Neutrophil (primary cell): ENCODE results near the gene FKBP5.
"Not testable (repeated sequence)": the region's sequence is repeated elsewhere in the genome, so short reads cannot be mapped to it uniquely, and the experiment has no call there.

Experiments
- H3K27ac ChIP-seq: fragments of 200-600 bp; sonication (generic); 2 replicates; pipeline ENCODE4 v1.5.1; 2016; ENCODE audit warnings: mild to moderate bottlenecking, moderate library complexity
- H3K27me3 ChIP-seq: fragments of 200-600 bp; sonication (generic); 2 replicates; pipeline ENCODE4 v1.6.0; 2016; ENCODE audit warnings: mild to moderate bottlenecking
- H3K36me3 ChIP-seq: fragments of 200-600 bp; sonication (generic); 2 replicates; pipeline ENCODE4 v1.5.1; 2017
- H3K4me1 ChIP-seq, 2 experiments: fragments of 200-600 bp in 1 of 2; sonication (generic) in 1 of 2; 1 replicate in 1 of 2; 2 replicates in 1 of 2; pipeline versions ENCODE4 v1.5.1 to v1.6.1; 2013 to 2016; ENCODE audit warnings: low read depth in 1 of 2, low read length in 1 of 2, mild to moderate bottlenecking in 1 of 2, moderate library complexity in 1 of 2; ENCODE audit not compliant: control insufficient read depth in 1 of 2, insufficient read depth in 1 of 2
- H3K4me3 ChIP-seq, 2 experiments: fragments of 200-600 bp in 1 of 2; sonication (generic) in 1 of 2; 1 replicate in 1 of 2; 2 replicates in 1 of 2; pipeline ENCODE4 v1.5.1; 2013 to 2016; ENCODE audit warnings: low read depth in 1 of 2, low read length in 1 of 2, mild to moderate bottlenecking in 1 of 2, moderate library complexity in 1 of 2
- H3K9me3 ChIP-seq: fragments of 200-600 bp; sonication (generic); 2 replicates; pipeline ENCODE4 v1.5.1; 2016
- CTCF ChIP-seq: fragments of 200-600 bp; sonication (generic); IDR thresholded peaks from 2 replicates; pipeline ENCODE4 v1.5.1; 2016; ENCODE audit warnings: antibody characterized with exemption

FKBP5 gene

GRCh38 chr6:35543459-35544193 is 145.1 kb downstream of the FKBP5 start:
- Histone ChIP-seq H3K36me3 (no peaks in the 10 kb centered on the region), H3K4me3 (no peak overlapping the region), H3K4me1 (no peaks in the 10 kb centered on the region), H3K9me3 (no peaks in the 10 kb centered on the region), H3K27me3 (no peaks in the 10 kb centered on the region), H3K27ac (no peak overlapping the region)
- TF ChIP-seq CTCF: no peak

GRCh38 chr6:35541836-35542235 is 146.9 kb downstream of the FKBP5 start:
- Histone ChIP-seq H3K27ac (no peak overlapping the region), H3K36me3 (no peaks in the 10 kb centered on the region), H3K4me1 (no peaks in the 10 kb centered on the region), H3K4me3 (no peak overlapping the region), H3K27me3 (no peaks in the 10 kb centered on the region), H3K9me3 (no peaks in the 10 kb centered on the region)
- no peak for TF ChIP-seq CTCF

GRCh38 chr6:35539223-35539622 is 149.5 kb downstream of the FKBP5 start:
- no peaks in the 10 kb centered on the region for H3K36me3 ChIP-seq
- no peak overlapping the region for H3K27ac ChIP-seq
- no peaks in the 10 kb centered on the region for H3K4me1 ChIP-seq
- H3K4me3 ChIP-seq: no peak overlapping the region
- peaks cover 5% of the 10 kb centered on the region for H3K27me3 ChIP-seq
- no peaks in the 10 kb centered on the region for H3K9me3 ChIP-seq
- no peak for TF ChIP-seq CTCF

GRCh38 chr6:35535847-35536246 is 152.9 kb downstream of the FKBP5 start:
- not testable (repeated sequence) for H3K9me3 ChIP-seq

GRCh38 chr6:35534407-35535170 is 154.1 kb downstream of the FKBP5 start:
- Histone ChIP-seq H3K27me3 (peaks cover 5% of the 10 kb centered on the region), H3K27ac (no peak overlapping the region), H3K4me3 (no peak overlapping the region), H3K9me3 (no peaks in the 10 kb centered on the region), H3K36me3 (no peaks in the 10 kb centered on the region), H3K4me1 (no peaks in the 10 kb centered on the region)
- no peak for TF ChIP-seq CTCF

More at GRCh38 chr6:35535847-35536246, 152.9 kb downstream of the FKBP5 start:
- H3K27ac ChIP-seq, H3K4me3 ChIP-seq, H3K4me1 ChIP-seq, H3K36me3 ChIP-seq, H3K27me3 ChIP-seq: not testable (repeated sequence)

GRCh38 chr6:35533981-35534380 is 154.7 kb downstream of the FKBP5 start:
- TF ChIP-seq CTCF: no peak
- no peak overlapping the region for H3K27ac ChIP-seq
- H3K4me1 ChIP-seq: no peaks in the 10 kb centered on the region
- peaks cover 5% of the 10 kb centered on the region for H3K27me3 ChIP-seq
- H3K36me3 ChIP-seq: no peaks in the 10 kb centered on the region
- H3K4me3 ChIP-seq: no peak overlapping the region
- no peaks in the 10 kb centered on the region for H3K9me3 ChIP-seq
